GM12873 (cell line): ENCODE data around the gene METAP1D.
A peak's percentile ranks its signal among the peaks of the same experiment; 100 is the strongest.

ENCODE experiments used
- CTCF ChIP-seq: IDR thresholded peaks from 2 replicates; pipeline ENCODE4 v1.5.1; 2012; ENCODE audit warnings: low read depth, mild to moderate bottlenecking, moderate library complexity, low read length, control low read depth; ENCODE audit not compliant: insufficient read depth; ENCODE audit errors: missing control alignments

The METAP1D gene

GRCh38 chr2:172092716-172093415 lies 93.1 kb downstream of the METAP1D start:
- TF ChIP-seq CTCF: no peak

- TF ChIP-seq CTCF: no peak
Measured at GRCh38 chr2:172093416-172094293, 93.9 kb downstream of the METAP1D start.

- no peak for TF ChIP-seq CTCF
Measured at GRCh38 chr2:172094294-172095145, 94.8 kb downstream of the METAP1D start.

- no peak for TF ChIP-seq CTCF
Measured at GRCh38 chr2:172095146-172095904, 95.6 kb downstream of the METAP1D start.

- TF ChIP-seq CTCF: peak; percentile 36
Measured at GRCh38 chr2:172095905-172096625, 96.3 kb downstream of the METAP1D start.

GRCh38 chr2:172096626-172097547 lies 97.1 kb downstream of the METAP1D start:
- TF ChIP-seq CTCF: no peak
